Ramos (cell line): Measurements from ENCODE around the gene EIF1B.

Source experiments
- in situ Hi-C: fragments of 300-500 bp; cut with MboI; formaldehyde crosslinking; loops from one replicate; pipeline ENCODE4 v1.14.3; 2022; ENCODE audit warnings: low sequenced_read_pairs; ENCODE audit not compliant: unreplicated experiment

Gene EIF1B

DNA sequence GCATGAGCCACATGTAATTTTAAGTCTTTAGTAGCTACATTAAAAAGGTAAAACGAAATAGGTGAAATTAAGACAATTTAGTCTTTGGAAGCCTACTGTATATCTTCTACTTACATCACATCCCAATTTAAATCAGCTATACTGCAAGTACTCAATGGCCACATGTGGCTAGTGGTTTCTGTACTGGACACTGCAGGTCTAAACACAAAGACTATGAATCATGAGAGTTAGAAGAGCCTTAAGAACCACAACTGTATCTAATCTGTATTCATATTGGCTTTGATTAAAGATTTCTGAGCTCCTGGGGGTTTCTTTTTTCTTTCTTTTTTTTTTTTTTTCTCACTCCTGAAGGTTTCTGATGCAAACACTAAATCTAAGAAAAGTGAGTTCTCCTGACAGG is 2.3 kb upstream of the EIF1B start:
- in situ Hi-C loops: no loop called here

DNA sequence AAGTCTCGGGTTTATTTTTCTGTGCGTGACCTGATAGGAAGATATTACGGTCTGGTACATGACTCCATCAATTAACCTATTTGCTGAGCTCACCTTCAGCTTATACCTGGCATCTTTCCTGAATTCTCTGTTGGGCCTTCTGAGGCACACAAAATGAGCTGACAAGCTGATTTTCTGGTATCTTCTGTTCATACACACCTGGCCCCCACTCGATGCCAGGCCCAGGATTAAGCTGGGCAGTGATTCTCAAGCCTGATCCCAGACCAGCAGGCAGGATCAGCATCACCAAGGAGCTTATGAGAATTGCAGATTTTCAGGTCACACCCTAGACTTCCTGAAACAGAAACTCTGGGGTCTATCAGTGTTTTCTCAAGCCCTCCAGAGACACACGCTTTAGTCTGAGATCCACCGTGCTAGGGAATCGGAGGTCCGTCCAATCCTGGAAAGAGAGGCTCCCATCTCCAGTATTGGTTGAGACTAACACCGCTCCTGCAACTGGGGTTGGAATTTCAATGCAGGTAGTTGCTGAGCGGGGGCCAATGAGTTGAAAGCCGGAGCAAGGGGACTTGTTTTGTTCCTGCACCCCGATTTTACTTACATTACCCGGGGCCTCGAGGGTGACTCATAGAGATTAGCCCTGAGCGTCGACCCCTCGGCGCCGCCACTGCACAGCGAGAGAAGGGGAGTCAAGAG is 636 bp upstream of the EIF1B start:
- in situ Hi-C loops: no loop called here

DNA sequence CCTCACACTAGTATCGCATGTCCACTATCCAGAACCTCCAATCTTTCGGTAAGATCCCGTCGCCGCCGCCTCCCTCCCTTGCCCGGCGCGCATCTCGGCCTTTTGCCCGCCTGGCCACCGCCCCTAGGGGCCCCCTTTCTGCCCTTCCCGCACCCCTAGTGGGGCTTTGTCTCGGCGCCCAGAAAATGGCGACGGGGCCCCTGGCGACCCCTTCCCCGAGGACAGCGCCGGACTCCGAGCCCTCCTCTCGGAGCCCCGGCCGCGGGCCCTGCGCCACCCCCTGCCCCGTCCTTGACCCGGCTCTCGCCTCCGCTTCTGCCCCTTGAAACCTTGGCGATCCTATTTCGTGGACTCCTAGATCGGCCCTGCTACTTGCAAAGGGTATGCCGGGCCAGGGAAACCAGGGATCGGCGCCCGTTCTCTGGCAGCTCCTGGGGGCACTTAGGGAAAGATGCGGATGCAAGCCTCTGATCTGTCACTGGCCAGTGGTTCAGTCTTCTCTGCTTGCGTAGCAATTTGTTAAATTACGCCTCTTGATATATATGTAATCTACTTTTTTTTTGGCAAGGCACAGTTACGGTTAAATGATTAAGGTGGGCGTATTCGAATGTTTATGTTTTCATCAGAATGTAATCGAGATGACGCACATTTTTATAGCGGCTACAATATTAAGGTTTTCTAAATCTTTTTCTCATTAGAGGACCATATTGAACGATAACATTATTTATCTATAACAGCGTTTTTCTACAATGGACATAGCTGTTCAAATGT is 603 bp downstream of the EIF1B start:
- in situ Hi-C loops: no loop called here

DNA sequence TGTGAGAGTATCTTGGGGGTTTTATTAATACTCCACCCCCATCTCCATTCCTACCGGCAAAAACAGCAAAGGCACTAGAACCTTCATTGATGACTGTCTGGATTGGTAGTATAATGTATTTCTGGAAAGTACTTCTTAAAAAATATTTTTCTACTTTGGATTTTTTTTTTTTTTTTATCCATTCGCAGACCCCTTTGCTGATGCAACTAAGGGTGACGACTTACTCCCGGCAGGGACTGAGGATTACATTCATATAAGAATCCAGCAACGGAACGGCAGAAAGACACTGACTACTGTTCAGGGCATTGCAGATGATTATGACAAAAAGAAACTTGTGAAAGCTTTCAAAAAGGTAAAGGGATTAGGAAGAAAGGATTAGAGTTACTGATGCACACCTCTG is 1.2 kb downstream of the EIF1B start:
- in situ Hi-C loops: no loop called here

DNA sequence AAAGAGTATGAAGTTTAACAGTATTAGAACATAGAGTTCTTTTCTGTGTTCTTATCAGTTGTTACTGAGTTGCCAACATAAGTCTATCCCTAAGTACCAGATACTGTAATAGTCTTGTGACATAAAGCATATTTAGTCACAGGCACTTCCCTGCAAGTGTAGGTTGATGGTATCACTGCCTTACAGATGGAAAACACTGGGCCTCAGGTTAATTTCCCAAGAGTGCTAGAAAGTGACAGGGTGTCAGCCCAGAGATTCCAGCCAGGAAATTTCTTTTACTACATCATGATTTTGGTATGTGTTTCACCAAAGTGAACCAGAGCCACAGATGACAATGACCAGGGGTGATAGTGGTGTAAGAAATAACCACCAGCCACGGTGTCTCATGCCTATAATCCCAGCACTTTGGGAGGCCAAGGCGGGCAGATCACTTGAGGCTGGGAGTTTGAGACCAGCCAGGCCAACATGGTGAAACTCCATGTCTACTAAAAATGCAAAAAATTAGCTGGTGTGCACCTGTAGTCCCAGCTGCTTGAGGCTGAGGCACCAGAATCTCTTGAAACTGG is 3.2 kb downstream of the EIF1B start:
- in situ Hi-C loops: no loop called here

DNA sequence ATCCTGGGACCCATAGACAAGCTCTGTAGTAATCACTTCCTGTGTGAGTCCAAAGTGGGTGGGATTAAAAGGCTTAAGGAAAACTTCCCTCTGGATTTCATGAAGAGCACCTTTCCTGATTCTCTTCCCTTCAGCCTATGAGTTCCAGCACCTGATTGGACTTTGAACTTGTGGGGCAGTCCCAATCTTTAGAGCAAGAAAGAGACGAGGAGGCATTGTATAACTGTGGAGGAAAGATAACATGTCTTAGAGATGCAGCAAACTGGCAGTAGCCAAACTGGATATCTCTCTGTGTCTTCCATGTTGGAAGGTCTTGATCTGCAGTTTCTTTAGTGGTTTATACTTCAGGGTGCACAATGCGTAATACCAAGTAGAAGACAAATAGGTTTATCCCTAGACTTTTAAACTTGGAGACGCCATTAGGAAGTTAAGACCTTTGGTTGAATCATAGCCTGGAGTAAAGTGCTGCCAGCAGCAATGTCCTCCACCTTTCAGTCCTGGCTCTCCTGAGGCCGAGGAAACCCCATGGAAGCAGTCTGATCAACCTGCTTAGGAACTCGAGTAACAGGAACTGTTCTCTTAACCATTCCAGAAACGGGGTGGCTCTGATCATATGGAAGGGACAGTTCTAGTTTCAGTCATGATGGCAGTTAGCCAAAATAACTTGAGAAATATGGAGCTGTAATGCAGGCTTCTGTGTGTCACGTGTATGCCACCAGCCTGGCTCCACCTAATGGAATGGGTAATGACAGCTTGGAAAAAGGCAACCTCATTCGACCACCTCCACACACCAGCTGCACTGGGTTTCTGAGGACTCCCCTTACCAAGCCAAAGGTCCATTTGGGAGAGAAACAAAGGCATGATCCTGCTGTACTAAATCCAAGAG is 4.7 kb downstream of the EIF1B start:
- in situ Hi-C loops: no loop called here

DNA sequence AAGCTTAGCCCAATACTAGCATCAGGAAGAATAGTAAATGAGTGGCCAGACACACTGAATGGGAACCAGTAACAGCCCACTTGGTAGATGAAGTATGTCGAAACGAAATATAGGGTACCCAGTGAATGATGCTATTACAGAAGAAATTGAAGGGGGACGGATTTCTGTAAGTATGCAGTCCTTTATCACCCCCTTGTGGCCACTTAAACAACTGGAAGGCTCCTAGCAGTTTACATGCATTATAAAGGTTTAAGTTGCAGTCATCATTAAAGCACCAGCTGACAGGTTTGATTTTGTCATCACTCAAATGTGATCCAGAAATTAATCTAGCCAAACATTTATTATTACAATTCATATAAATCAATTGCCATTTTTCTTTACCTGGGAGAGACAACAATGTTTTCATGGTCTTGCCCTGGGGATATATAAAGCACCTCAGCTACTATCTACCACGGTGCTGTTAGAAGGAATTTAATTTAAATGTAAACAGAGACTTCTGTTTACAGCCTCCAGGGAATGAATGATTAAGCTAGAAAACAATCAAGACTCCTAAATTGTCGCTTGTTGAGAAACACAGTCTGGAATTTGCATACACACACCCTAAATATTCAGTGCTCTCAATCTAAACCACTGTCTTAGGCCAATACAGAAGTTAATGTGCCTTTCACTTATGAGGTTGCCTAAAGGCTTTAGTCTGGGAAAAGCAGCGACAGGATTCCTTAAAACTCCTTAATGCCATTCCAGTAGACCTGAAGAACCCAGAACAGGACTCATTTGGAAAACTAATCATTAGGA is 7.8 kb downstream of the EIF1B start:
- in situ Hi-C loops: loop anchor here (5.0 kb wide), 1 partner anchor 130 kb away; no protein-coding TSS in a partner anchor

DNA sequence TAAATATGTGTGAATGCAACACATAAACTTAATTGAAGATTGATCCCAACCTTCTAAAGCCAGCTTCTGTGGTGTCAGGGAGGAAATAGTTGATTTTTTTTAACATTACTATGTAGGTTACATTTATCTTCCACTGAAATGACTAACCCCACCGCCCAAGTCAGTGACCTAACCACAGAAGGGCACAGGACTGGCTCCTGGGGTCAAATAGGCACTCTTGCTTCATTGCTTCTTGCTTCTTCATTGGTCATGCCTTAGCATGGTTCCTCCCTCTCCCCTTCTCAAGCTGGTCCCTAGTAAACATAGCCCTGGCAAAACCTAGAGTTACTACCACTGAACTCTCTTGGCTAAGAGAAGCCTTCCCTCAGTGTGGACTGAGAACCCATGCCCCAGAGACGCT is 12.3 kb downstream of the EIF1B start:
- in situ Hi-C loops: loop anchor here (10.0 kb wide), 2 partner anchors 263 to 1563 kb away; no protein-coding TSS in a partner anchor

DNA sequence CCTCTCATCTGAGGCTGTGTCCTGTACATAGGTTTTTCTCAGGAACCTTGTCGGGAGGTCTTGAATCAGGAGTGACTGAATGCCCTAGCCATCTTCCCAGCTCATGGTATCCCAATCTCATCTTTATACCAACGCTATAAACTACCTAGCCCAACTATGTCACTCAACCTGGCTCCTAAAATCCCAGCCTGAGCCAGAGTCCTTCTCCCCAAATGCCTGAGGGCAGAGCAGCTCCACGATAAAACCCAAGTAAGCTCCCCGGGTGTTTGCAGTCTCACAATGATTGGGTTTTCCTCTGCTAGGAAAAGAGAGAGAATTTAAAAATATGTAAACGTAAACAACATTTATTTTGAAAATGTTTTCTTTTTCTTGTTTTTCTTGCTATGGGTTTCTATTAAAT is 14.4 kb downstream of the EIF1B start:
- in situ Hi-C loops: loop anchor here (10.0 kb wide), 2 partner anchors 261 to 1561 kb away; no protein-coding TSS in a partner anchor

DNA sequence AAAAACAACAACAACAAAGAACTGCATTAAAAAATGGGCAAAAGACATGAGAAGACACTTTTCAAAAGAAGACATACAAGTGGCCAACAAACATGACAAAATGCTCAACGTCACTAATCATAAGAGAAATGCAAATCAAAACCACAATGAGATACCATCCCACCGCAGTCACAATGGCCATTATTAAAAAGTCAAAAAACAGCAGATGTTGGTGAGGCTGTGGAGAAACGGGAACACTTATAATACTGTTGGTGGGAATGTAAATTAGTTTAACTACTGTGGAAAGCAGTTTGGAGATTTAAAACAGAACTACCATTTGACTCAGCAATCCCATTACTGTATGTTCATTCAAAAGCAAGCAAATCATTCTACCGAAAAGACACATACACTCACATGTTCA is 15.1 kb downstream of the EIF1B start:
- in situ Hi-C loops: loop anchor here (10.0 kb wide), 2 partner anchors 260 to 1560 kb away; no protein-coding TSS in a partner anchor

DNA sequence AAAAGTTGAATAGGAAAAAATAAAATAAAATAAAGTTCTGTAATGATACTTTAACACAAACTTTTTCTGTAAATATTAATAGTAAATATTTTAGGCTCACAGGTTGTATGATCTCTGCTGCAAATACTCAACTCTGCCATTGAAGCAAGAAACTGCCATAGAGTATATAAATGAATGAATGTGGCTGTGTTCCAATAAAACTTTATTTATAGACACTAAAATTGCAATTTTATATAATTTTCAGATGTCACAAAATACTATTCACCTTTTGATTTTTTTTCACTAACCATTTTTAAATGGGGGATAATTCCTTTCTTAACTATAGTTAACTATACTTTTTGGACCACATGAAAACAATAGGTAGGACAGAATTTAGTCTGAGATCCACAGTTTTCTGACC is 16.0 kb downstream of the EIF1B start:
- in situ Hi-C loops: loop anchor here (10.0 kb wide), 2 partner anchors 259 to 1559 kb away; no protein-coding TSS in a partner anchor

DNA sequence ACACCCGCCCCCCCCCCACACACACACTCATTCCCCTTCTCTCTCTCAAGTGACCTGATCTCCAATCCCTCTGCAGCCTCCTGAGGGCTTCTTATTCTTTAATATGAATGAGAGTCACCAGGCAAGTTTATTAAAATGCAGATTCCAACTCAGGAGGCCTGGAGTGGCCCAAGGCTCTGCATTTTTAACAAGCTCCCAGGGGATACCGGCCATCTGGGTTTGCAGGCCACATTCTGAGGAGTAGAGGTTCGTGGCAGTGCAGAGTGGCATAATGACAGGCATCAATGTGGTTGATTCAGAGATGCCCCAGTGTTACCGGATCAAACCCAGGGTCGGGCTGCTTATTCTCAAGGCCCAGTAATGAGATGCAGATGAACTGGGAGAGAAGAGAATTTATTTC is 18.9 kb downstream of the EIF1B start:
- in situ Hi-C loops: loop anchor here (10.0 kb wide), 2 partner anchors 256 to 1556 kb away; no protein-coding TSS in a partner anchor

DNA sequence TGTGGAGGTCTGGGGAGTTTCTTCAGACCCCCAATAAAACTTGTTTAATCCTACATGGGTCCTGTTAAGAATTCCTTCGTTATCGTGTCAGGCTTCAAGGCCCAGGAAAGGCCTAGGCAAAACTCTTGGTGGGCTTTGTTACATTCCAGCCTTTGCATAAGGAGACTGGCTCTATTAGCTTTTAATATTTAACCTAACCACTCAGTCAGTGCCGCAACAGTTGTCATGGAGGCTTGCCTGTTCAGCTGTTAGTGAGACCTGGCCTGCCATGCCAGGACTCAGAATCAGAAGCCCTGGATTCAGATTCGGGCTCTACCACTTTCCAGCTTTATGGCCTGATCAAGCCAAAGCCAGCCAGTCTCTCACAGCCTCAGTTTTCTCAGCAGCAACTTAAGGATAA is 19.6 kb downstream of the EIF1B start:
- in situ Hi-C loops: loop anchor here (10.0 kb wide), 2 partner anchors 256 to 1556 kb away; no protein-coding TSS in a partner anchor

DNA sequence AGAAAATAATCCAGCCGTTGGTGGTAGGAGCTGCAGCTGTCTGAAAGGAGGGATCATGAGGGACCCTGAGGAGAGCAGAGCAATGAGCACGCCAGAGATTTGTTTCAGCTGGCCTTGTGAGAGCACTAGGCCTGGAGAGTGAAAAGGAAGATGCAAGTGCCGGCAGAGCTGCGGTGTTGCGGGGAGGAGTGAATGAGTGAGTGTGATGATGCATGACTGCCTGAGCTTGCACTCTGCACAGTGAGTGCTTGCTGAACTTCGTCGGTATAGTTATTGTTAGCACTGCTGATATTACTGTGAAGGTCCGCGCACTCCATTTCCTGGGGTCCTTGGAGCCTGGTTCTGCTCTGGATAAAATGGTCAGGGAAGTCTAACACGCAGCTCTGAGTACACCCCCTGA is 23.2 kb downstream of the EIF1B start:
- in situ Hi-C loops: no loop called here

DNA sequence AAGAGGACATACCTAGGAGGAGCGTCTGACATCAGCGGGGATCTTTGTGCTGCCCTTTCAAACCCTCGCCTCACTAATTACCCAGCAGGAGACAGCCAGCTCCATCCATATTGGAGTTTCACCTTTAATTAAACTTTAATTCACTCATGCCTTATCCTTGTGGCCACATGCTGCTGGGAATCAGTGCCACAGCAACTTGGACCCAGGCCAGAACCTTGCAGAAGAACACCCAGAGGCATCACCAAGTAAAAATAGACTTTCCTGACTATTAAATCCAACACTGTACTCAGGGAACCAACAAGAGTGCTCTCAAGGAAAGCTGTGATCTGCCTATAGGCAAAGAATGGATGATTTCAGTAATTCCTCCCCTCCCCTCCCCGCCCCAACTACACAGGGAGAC is 23.9 kb downstream of the EIF1B start:
- in situ Hi-C loops: no loop called here

DNA sequence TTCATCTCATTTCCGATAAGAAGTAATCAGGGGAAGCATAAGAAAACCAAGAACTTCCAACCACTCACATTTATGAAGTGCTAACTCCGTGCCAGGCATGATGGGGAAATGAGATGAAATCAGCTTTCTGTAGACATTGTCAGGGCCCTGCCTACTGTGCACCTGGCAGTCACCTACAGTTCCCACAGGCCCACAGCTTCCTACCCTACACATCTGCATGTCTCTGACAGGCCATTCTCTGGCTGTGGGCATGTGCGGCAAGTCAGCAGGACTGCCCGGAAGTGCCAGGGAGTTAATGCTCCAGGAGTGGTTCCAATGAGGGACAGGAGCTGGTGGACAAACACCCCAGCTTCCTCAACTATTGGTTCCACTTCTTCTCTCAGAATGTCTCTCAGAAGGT is 24.3 kb downstream of the EIF1B start:
- in situ Hi-C loops: no loop called here

DNA sequence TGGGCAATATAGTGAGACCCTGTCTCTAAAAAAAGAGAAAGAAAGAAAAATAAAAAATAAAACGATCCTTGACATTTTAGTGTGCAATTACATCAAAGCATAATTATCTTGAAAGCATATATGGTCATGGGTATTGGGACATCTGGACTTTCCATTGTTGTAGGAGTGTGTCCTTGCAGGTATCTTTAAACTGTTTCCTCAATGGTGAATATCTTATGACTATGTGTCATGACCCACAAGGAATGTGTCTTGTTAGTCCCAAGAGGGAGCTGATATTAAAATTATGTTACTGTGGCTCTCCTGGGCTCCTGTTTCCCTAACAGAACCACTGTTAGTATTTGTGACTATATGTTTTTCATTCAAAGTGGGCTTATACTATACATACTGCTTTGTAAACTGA is 26.6 kb downstream of the EIF1B start:
- in situ Hi-C loops: no loop called here

DNA sequence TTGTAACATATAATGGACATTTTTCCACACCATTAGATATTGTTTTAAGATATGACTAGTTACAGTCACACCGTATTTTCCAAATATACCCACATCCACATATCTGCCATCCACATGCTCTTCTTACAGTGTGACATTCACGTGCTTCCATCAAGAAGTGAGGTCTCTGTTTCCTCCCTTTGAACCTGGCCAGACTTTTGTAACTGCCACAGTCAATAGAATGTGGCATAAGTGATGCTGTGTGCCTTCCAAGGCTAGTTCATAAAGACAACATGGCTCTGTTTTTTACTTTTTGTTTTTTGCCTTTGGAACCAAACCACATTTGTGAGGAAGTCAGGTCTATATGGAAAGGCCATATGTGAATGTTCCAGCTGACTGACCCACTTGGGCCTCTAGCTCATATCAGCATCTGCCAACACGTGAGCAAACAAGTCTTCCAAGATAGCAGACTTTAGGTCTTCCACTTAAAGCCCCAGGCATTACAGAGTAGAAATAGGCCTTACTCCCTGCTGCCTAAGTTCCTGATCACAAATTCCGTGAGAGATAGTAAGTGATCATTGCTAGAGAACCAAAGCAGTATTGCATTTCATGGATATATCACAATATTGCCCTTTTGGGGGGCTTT is 27.1 kb downstream of the EIF1B start:
- in situ Hi-C loops: no loop called here
